GM12874 (cell line): ENCODE measurements around the gene MSMO1.

Source experiments
- CTCF ChIP-seq: IDR thresholded peaks from 2 replicates; pipeline ENCODE4 v1.5.1; 2011; ENCODE audit warnings: low read depth, mild to moderate bottlenecking, control low read depth, low read length, moderate library complexity; ENCODE audit not compliant: insufficient read depth

MSMO1 gene

GRCh38 chr4:165359506-165359905 is 32.0 kb downstream of the MSMO1 start:
- TF ChIP-seq CTCF: no peak

- TF ChIP-seq CTCF: no peak
Measured at GRCh38 chr4:165360041-165360695, 32.7 kb downstream of the MSMO1 start.

- no peak for TF ChIP-seq CTCF
Measured at GRCh38 chr4:165360985-165361670, 33.7 kb downstream of the MSMO1 start.

- TF ChIP-seq CTCF: no peak
Measured at GRCh38 chr4:165361810-165362209, 34.3 kb downstream of the MSMO1 start.

GRCh38 chr4:165364452-165365080 is 37.1 kb downstream of the MSMO1 start:
- no peak for TF ChIP-seq CTCF

GRCh38 chr4:165367040-165367439 is 39.6 kb downstream of the MSMO1 start:
- TF ChIP-seq CTCF: no peak

- TF ChIP-seq CTCF: no peak
Measured at GRCh38 chr4:165368114-165368513, 40.6 kb downstream of the MSMO1 start.
